Smooth muscle cell (in vitro differentiated cells): Measurements from ENCODE around the gene DUSP14. TPM values are rescaled to one million over a fixed set of nuclear protein-coding genes. Genes with fewer than 3 reads are reported as not detected.

Source experiments
- DNase-seq: peaks from one replicate; lab custom pipeline; 2025; ENCODE audit not compliant: unreplicated experiment; lab: John Stamatoyannopoulos, UW
- H2AFZ ChIP-seq: fragments of 200-600 bp; sonication (generic); 2 replicates; pipeline ENCODE4 v1.6.0; 2016; ENCODE audit warnings: antibody characterized with exemption, low read depth, mild to moderate bottlenecking
- H3F3A ChIP-seq: fragments of 200-600 bp; sonication (generic); 2 replicates; pipeline ENCODE4 v1.6.0; 2017; ENCODE audit warnings: antibody characterized with exemption, low read depth
- H3K27ac ChIP-seq: fragments of 200-600 bp; sonication (generic); 2 replicates; pipeline ENCODE4 v1.5.1; 2016; ENCODE audit warnings: low read depth, mild to moderate bottlenecking
- H3K27me3 ChIP-seq: fragments of 200-600 bp; sonication (generic); 2 replicates; pipeline ENCODE4 v1.6.1; 2016; ENCODE audit warnings: low read depth, mild to moderate bottlenecking
- H3K36me3 ChIP-seq: fragments of 200-600 bp; sonication (generic); 2 replicates; pipeline ENCODE4 v1.5.1; 2016; ENCODE audit warnings: low read depth
- H3K4me1 ChIP-seq: fragments of 200-600 bp; sonication (generic); 2 replicates; pipeline ENCODE4 v1.5.1; 2016; ENCODE audit warnings: low read depth
- H3K4me2 ChIP-seq: fragments of 200-600 bp; sonication (generic); 2 replicates; pipeline ENCODE4 v1.6.0; 2016; ENCODE audit warnings: mild to moderate bottlenecking
- H3K4me3 ChIP-seq: fragments of 200-600 bp; sonication (generic); 2 replicates; pipeline ENCODE4 v1.5.1; 2016; ENCODE audit warnings: mild to moderate bottlenecking
- H3K79me2 ChIP-seq: fragments of 200-600 bp; sonication (generic); 2 replicates; pipeline ENCODE4 v1.6.0; 2016; ENCODE audit warnings: low read depth, mild to moderate bottlenecking
- H3K9ac ChIP-seq: fragments of 200-600 bp; sonication (generic); 2 replicates; pipeline ENCODE4 v1.6.0; 2016; ENCODE audit warnings: low read depth
- H3K9me3 ChIP-seq: fragments of 200-600 bp; sonication (generic); replicated peaks from 2 replicates; pipeline ENCODE4 v1.5.1; 2016; ENCODE audit warnings: low read depth
- H4K20me1 ChIP-seq: fragments of 200-600 bp; sonication (generic); 2 replicates; pipeline ENCODE4 v1.6.0; 2016; ENCODE audit warnings: low read depth
- WGBS: methylation state at CpG from one replicate; pipeline ENCODE4 v1.1.7; 2016; ENCODE audit warnings: low lambda C conversion rate; 5-methylcytosine and 5-hydroxymethylcytosine counted together
- polyA plus RNA-seq: library from polyadenylated mRNA; unstranded; fragments of >200 nt; fragmentation: Nextera tagmentation; extraction: Ambion mirVana; gene quantifications from 2 replicates; pipeline ENCODE4 v1.2.1, GENCODE V29; 2016
- total RNA-seq: library from RNA; depleted of rRNA; stranded (reverse); fragments of >200 nt; gene quantifications from 2 replicates; pipeline ENCODE4 v1.2.3, GENCODE V29; 2014
- TF ChIP-seq, protein P1 (sequence below): fragments of 200-600 bp; sonication (generic); IDR thresholded peaks from 2 replicates; pipeline ENCODE4 v1.5.1; 2017; ENCODE audit warnings: borderline replicate concordance, mild to moderate bottlenecking, antibody characterized with exemption; ENCODE audit not compliant: insufficient read depth, poor library complexity, severe bottlenecking

Gene DUSP14
- total and polyA plus RNA-seq, 2 experiments from 2014 or later = 40.4 to 47.1 TPM

DNA sequence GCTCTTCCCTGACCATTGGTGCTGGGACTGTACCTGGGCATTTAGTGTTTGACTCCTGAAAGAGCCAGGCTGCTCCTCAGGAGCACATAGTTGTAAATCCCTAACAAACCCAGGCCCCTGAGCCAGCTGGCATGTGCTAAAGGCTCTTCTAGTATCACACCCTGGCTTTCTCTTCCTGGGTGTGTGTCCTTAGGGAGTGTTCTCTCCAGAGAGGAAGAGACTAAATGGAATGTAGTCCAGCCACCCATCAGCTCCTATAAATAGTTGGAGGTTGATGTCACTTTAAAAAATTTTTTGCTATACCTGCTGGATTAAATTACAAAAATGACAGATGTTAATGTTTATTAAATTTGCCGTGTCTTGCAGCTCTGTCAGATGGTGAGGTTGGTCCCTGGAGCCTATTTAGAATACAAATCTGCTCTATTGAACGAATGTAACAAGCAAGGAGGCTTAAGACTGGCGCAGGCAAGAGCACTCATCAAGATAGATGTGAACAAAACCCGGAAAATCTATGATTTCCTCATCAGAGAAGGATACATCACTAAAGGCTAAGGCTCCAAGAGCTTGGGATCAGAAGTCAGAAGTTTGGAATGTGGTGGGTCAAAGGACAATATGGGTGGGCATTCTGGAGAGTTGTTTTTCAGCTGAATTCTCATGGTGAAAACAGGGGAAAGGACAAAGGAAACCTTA, 13.1 kb upstream of the DUSP14 start:
- DNase-seq = no peak
- 82% methylated on average over 4 of the region's 4 CpGs for WGBS
- no peaks in the 10 kb centered on the region for H3K9me3 ChIP-seq
- TF ChIP-seq, protein P1, sequence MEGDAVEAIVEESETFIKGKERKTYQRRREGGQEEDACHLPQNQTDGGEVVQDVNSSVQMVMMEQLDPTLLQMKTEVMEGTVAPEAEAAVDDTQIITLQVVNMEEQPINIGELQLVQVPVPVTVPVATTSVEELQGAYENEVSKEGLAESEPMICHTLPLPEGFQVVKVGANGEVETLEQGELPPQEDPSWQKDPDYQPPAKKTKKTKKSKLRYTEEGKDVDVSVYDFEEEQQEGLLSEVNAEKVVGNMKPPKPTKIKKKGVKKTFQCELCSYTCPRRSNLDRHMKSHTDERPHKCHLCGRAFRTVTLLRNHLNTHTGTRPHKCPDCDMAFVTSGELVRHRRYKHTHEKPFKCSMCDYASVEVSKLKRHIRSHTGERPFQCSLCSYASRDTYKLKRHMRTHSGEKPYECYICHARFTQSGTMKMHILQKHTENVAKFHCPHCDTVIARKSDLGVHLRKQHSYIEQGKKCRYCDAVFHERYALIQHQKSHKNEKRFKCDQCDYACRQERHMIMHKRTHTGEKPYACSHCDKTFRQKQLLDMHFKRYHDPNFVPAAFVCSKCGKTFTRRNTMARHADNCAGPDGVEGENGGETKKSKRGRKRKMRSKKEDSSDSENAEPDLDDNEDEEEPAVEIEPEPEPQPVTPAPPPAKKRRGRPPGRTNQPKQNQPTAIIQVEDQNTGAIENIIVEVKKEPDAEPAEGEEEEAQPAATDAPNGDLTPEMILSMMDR = no peak
- H3K27me3 ChIP-seq = no peaks in the 10 kb centered on the region
- no peak overlapping the region for H3K4me3 ChIP-seq
- H3K36me3 ChIP-seq = peaks cover 7% of the 10 kb centered on the region
- H3K4me2 ChIP-seq = no peak overlapping the region
- peaks cover 9% of the 10 kb centered on the region for H3F3A ChIP-seq
- no peaks in the 10 kb centered on the region for H3K79me2 ChIP-seq
- no peak overlapping the region for H2AFZ ChIP-seq
- no peaks in the 10 kb centered on the region for H4K20me1 ChIP-seq
- no peaks in the 10 kb centered on the region for H3K4me1 ChIP-seq
- H3K9ac ChIP-seq = peak overlapping the region; percentile 72
- peak overlapping the region; percentile 86 for H3K27ac ChIP-seq

DNA sequence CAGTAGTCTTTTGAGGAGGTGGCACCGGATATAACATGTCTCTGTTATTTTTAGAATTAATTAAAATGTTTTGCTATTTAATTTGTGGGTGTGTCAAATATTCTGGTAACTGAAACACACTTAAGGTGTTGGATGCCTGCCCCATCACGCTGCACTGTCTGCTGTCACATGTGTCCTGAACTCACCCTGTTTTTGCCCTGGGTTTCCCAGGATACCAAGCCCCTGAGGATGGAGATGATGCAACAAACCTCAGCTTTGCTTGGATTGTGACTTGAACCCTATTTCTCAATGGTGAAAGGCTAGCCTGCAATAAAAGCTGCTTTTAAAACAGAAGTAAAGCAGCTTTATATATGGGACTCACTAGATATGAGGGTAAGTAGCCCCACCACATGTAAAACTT, 11.5 kb upstream of the DUSP14 start:
- Histone ChIP-seq H3K9ac (no peak overlapping the region), H3K79me2 (no peaks in the 10 kb centered on the region), H3K9me3 (no peaks in the 10 kb centered on the region), H3F3A (peaks cover 12% of the 10 kb centered on the region), H3K4me2 (no peak overlapping the region), H3K4me1 (peaks cover 5% of the 10 kb centered on the region), H3K27me3 (no peaks in the 10 kb centered on the region), H2AFZ (no peak overlapping the region), H3K36me3 (peaks cover 7% of the 10 kb centered on the region), H4K20me1 (no peaks in the 10 kb centered on the region), H3K4me3 (no peak overlapping the region), H3K27ac (peak overlapping the region; percentile 86)
- TF ChIP-seq, protein P1 = no peak
- 63% methylated on average over 2 of the region's 2 CpGs for WGBS
- no peak for DNase-seq

DNA sequence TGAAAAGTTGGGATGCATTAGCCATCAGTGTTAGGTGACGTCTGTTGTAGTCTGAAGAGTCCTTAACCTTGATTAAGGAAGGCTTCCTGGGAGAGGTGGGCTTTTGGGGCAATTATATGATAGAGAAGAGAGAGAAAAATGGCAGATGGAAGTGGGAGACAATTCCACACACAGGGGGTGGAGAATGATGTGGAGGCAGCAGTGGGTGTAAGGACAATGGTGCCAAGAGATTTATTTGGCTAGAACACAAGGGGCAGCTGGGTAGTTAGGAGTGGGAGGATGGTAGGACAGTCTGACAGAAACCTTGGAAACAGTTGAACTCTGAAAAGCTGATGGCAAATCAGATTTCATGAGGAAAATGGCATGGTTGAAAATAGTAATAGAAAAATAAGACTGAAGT, 10.7 kb upstream of the DUSP14 start:
- no peak overlapping the region for H2AFZ ChIP-seq
- DNase-seq = no peak
- H3K9ac ChIP-seq = no peak overlapping the region
- H3F3A ChIP-seq = peaks cover 19% of the 10 kb centered on the region
- no peak overlapping the region for H3K4me2 ChIP-seq
- peaks cover 4% of the 10 kb centered on the region for H3K36me3 ChIP-seq
- H3K79me2 ChIP-seq = no peaks in the 10 kb centered on the region
- H3K4me1 ChIP-seq = peaks cover 12% of the 10 kb centered on the region
- H3K27ac ChIP-seq = no peak overlapping the region
- no peaks in the 10 kb centered on the region for H3K9me3 ChIP-seq
- H3K4me3 ChIP-seq = no peak overlapping the region
- H3K27me3 ChIP-seq = no peaks in the 10 kb centered on the region
- 96% methylated on average over 1 of the region's 1 CpG for WGBS
- no peaks in the 10 kb centered on the region for H4K20me1 ChIP-seq
- TF ChIP-seq, protein P1 = no peak

DNA sequence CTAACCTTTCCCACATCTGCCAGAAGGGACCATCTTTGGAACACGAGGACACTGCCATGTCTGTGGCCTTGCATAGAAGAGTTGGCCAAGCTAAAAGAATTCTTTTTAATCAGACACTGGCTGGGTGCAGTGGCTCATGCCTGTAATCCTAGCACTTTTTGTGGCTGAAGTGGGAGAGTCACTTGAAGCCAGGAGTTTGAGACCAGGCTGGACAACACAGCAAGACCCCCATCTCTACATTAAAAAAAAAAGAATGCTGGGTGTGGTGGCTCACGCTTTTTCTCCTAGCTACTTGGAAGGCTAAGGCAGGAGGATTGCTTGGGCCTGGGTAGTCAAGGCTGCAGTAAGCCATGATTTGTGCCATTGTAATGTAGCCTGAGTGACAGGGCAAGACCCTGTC, 9.3 kb upstream of the DUSP14 start:
- TF ChIP-seq, protein P1 = no peak
- H3K4me3 ChIP-seq = no peak overlapping the region
- no peaks in the 10 kb centered on the region for H3K9me3 ChIP-seq
- H3K4me1 ChIP-seq = peaks cover 12% of the 10 kb centered on the region
- no peak overlapping the region for H3K9ac ChIP-seq
- 98% methylated on average over 2 of the region's 2 CpGs for WGBS
- no peak overlapping the region for H3K27ac ChIP-seq
- H3K79me2 ChIP-seq = no peaks in the 10 kb centered on the region
- DNase-seq = no peak
- H4K20me1 ChIP-seq = no peaks in the 10 kb centered on the region
- no peak overlapping the region for H2AFZ ChIP-seq
- no peak overlapping the region for H3K4me2 ChIP-seq
- H3F3A ChIP-seq = peaks cover 19% of the 10 kb centered on the region
- no peaks in the 10 kb centered on the region for H3K27me3 ChIP-seq
- peaks cover 4% of the 10 kb centered on the region for H3K36me3 ChIP-seq
